HEK293 (cell line): ENCODE results near the gene NCEH1.

ENCODE experiments used
- CTCF ChIA-PET: fragments of 350-600 bp; formaldehyde crosslinking; extraction: SDS; loops from one replicate; lab custom pipeline; 2021; ENCODE audit warnings: antibody characterized with exemption; lab: Yijun Ruan, JAX
- POLR2A ChIA-PET: fragments of 300-600 bp; formaldehyde crosslinking; extraction: SDS; loops from one replicate; lab custom pipeline; 2020; ENCODE audit warnings: antibody characterized with exemption, inconsistent platforms; lab: Yijun Ruan, JAX
- H3K27ac ChIP-seq: fragments of 200-500 bp; sonication (Bioruptor generic); 2 replicates; pipeline ENCODE4 v1.5.1; 2014; ENCODE audit warnings: low read depth, low read length, control low read depth, inconsistent platforms; ENCODE audit errors: extremely low read depth
- H3K36me3 ChIP-seq, 2 experiments: fragments of 200-500 bp in 1 of 2; sonication (Bioruptor generic) in 1 of 2; 1 replicate in 1 of 2; 2 replicates in 1 of 2; pipeline ENCODE4 v1.5.1; 2014 to 2017; ENCODE audit warnings: inconsistent platforms in 2 of 2, low read length in 2 of 2; ENCODE audit not compliant: control insufficient read depth in 2 of 2, insufficient read depth in 1 of 2
- H3K4me1 ChIP-seq: fragments of 200-500 bp; sonication (Bioruptor generic); 2 replicates; pipeline ENCODE4 v1.5.1; 2014; ENCODE audit warnings: mild to moderate bottlenecking, low read length, inconsistent platforms; ENCODE audit not compliant: control insufficient read depth, insufficient read depth
- H3K4me3 ChIP-seq: 2 replicates; pipeline ENCODE4 v1.5.1; 2011; ENCODE audit warnings: low read depth, mild to moderate bottlenecking, control low read depth, low read length, moderate library complexity
- H3K9me3 ChIP-seq: fragments of 200-500 bp; sonication (Bioruptor generic); 2 replicates; pipeline ENCODE4 v1.5.1; 2014; ENCODE audit warnings: low read depth, low read length, inconsistent platforms; ENCODE audit not compliant: control insufficient read depth, insufficient read depth
- GLIS2 ChIP-seq: fragments of 450-650 bp; formaldehyde crosslinking; IDR thresholded peaks from 2 replicates; pipeline ENCODE4 v1.5.1; 2016; ENCODE audit warnings: missing biosample characterization, missing genetic modification characterization
- HOXA7 ChIP-seq: sonication (generic); formaldehyde crosslinking; IDR thresholded peaks from 2 replicates; pipeline ENCODE4 v1.8.1; 2022; ENCODE audit warnings: missing genetic modification reagents, borderline replicate concordance
- INSM2 ChIP-seq: fragments of 450-650 bp; formaldehyde crosslinking; IDR thresholded peaks from 2 replicates; pipeline ENCODE4 v1.5.1; 2016; ENCODE audit warnings: missing biosample characterization, missing genetic modification characterization
- KLF7 ChIP-seq: fragments of 450-650 bp; formaldehyde crosslinking; IDR thresholded peaks from 2 replicates; pipeline ENCODE4 v1.5.1; 2016; ENCODE audit warnings: missing biosample characterization, missing genetic modification characterization, borderline replicate concordance
- MEIS1 ChIP-seq: sonication (generic); formaldehyde crosslinking; IDR thresholded peaks from 2 replicates; pipeline ENCODE4 v1.8.1; 2022; ENCODE audit warnings: missing genetic modification reagents, mild to moderate bottlenecking, borderline replicate concordance
- MYNN ChIP-seq: fragments of 450-650 bp; formaldehyde crosslinking; IDR thresholded peaks from 2 replicates; pipeline ENCODE4 v1.5.1; 2016; ENCODE audit warnings: missing biosample characterization, missing genetic modification characterization, borderline replicate concordance
- SP3 ChIP-seq: fragments of 450-650 bp; formaldehyde crosslinking; IDR thresholded peaks from 2 replicates; pipeline ENCODE4 v1.5.1; 2016; ENCODE audit warnings: missing biosample characterization, missing genetic modification characterization
- TSHZ1 ChIP-seq: fragments of 450-650 bp; formaldehyde crosslinking; IDR thresholded peaks from 2 replicates; pipeline ENCODE4 v1.5.1; 2016; ENCODE audit warnings: missing biosample characterization, missing genetic modification characterization, borderline replicate concordance
- ZBTB44 ChIP-seq: fragments of 450-650 bp; IDR thresholded peaks from 2 replicates; pipeline ENCODE4 v1.5.1; 2018; ENCODE audit warnings: missing biosample characterization, mild to moderate bottlenecking, missing genetic modification characterization
- ZBTB48 ChIP-seq: fragments of 450-650 bp; formaldehyde crosslinking; IDR thresholded peaks from 2 replicates; pipeline ENCODE4 v1.5.1; 2016; ENCODE audit warnings: missing biosample characterization, missing genetic modification characterization
- ZEB2 ChIP-seq: fragments of 450-650 bp; formaldehyde crosslinking; IDR thresholded peaks from 2 replicates; pipeline ENCODE4 v1.5.1; 2016; ENCODE audit warnings: missing biosample characterization, missing genetic modification characterization
- ZNF10 ChIP-seq: fragments of 450-650 bp; formaldehyde crosslinking; IDR thresholded peaks from 2 replicates; pipeline ENCODE4 v1.5.1; 2017; ENCODE audit warnings: missing biosample characterization, missing genetic modification characterization
- ZNF155 ChIP-seq: fragments of 450-650 bp; formaldehyde crosslinking; IDR thresholded peaks from 2 replicates; pipeline ENCODE4 v1.5.1; 2016; ENCODE audit warnings: missing biosample characterization, missing genetic modification characterization
- ZNF18 ChIP-seq: fragments of 450-650 bp; formaldehyde crosslinking; IDR thresholded peaks from 2 replicates; pipeline ENCODE4 v1.5.1; 2016; ENCODE audit warnings: missing biosample characterization, missing genetic modification characterization
- ZNF416 ChIP-seq: fragments of 450-650 bp; formaldehyde crosslinking; IDR thresholded peaks from 2 replicates; pipeline ENCODE4 v1.5.1; 2016; ENCODE audit warnings: missing biosample characterization, missing genetic modification characterization
- ZNF426 ChIP-seq: fragments of 450-650 bp; formaldehyde crosslinking; IDR thresholded peaks from 2 replicates; pipeline ENCODE4 v1.5.1; 2017; ENCODE audit warnings: missing biosample characterization, missing genetic modification characterization, mild to moderate bottlenecking, inconsistent platforms, moderate library complexity
- ZNF514 ChIP-seq: fragments of 450-650 bp; formaldehyde crosslinking; IDR thresholded peaks from 2 replicates; pipeline ENCODE4 v1.5.1; 2016; ENCODE audit warnings: missing biosample characterization, missing genetic modification characterization
- ZNF544 ChIP-seq: fragments of 450-650 bp; formaldehyde crosslinking; IDR thresholded peaks from 2 replicates; pipeline ENCODE4 v1.5.0; 2017; ENCODE audit warnings: missing biosample characterization, missing genetic modification characterization
- ZNF548 ChIP-seq: fragments of 450-650 bp; formaldehyde crosslinking; IDR thresholded peaks from 2 replicates; pipeline ENCODE4 v1.5.1; 2016; ENCODE audit warnings: missing biosample characterization, missing genetic modification characterization
- ZNF561 ChIP-seq: fragments of 450-650 bp; IDR thresholded peaks from 2 replicates; pipeline ENCODE4 v1.5.1; 2018; ENCODE audit warnings: missing biosample characterization, missing genetic modification characterization, borderline replicate concordance
- ZNF571 ChIP-seq: fragments of 450-650 bp; formaldehyde crosslinking; IDR thresholded peaks from 2 replicates; pipeline ENCODE4 v1.5.0; 2017; ENCODE audit warnings: missing biosample characterization, missing genetic modification characterization
- ZNF585B ChIP-seq: fragments of 450-650 bp; formaldehyde crosslinking; IDR thresholded peaks from 2 replicates; pipeline ENCODE4 v1.5.1; 2016; ENCODE audit warnings: missing biosample characterization, missing genetic modification characterization
- ZNF596 ChIP-seq: fragments of 450-650 bp; IDR thresholded peaks from 2 replicates; pipeline ENCODE4 v1.5.0; 2018; ENCODE audit warnings: missing biosample characterization, mild to moderate bottlenecking, missing genetic modification characterization, moderate library complexity
- ZNF629 ChIP-seq: fragments of 450-650 bp; formaldehyde crosslinking; IDR thresholded peaks from 2 replicates; pipeline ENCODE4 v1.5.1; 2017; ENCODE audit warnings: missing biosample characterization, missing genetic modification characterization
- ZNF654 ChIP-seq: fragments of 450-650 bp; formaldehyde crosslinking; IDR thresholded peaks from 2 replicates; pipeline ENCODE4 v1.5.1; 2016; ENCODE audit warnings: low read depth, missing biosample characterization, missing genetic modification characterization
- ZNF677 ChIP-seq: fragments of 450-650 bp; IDR thresholded peaks from 2 replicates; pipeline ENCODE4 v1.5.0; 2018; ENCODE audit warnings: missing biosample characterization, mild to moderate bottlenecking, missing genetic modification characterization, moderate library complexity
- ZNF768 ChIP-seq: fragments of 450-650 bp; formaldehyde crosslinking; IDR thresholded peaks from 2 replicates; pipeline ENCODE4 v1.5.1; 2018; ENCODE audit warnings: missing biosample characterization, mild to moderate bottlenecking, missing genetic modification characterization
- ZNF785 ChIP-seq: fragments of 450-650 bp; formaldehyde crosslinking; IDR thresholded peaks from 2 replicates; pipeline ENCODE4 v1.5.1; 2016; ENCODE audit warnings: missing biosample characterization, missing genetic modification characterization
- ZNF830 ChIP-seq: fragments of 450-650 bp; IDR thresholded peaks from 2 replicates; pipeline ENCODE4 v1.5.0; 2018; ENCODE audit warnings: missing biosample characterization, missing genetic modification characterization, low read depth, mild to moderate bottlenecking, moderate library complexity

Gene NCEH1

GRCh38 chr3:172699031-172699430, 11.8 kb downstream of the NCEH1 start:
- H3K9me3 ChIP-seq, result no peaks in the 10 kb centered on the region
- no peak overlapping the region for H3K27ac ChIP-seq
- CTCF ChIA-PET, result no interaction called here
- no peaks in the 10 kb centered on the region for H3K36me3 ChIP-seq
- POLR2A ChIA-PET, result no interaction called here
- TF ChIP-seq ZEB2 (tag by site-specific recombination) (no peak), ZNF426 (tag by site-specific recombination) (no peak), ZBTB44 (tag by site-specific recombination) (no peak), TSHZ1 (tag by site-specific recombination) (no peak), ZNF514 (tag by site-specific recombination) (no peak), ZNF548 (tag by site-specific recombination) (no peak), ZNF830 (tag by site-specific recombination) (no peak), ZBTB48 (tag by site-specific recombination) (no peak), ZNF654 (tag by site-specific recombination) (no peak), ZNF416 (tag by site-specific recombination) (no peak), ZNF629 (tag by site-specific recombination) (no peak), KLF7 (tag by site-specific recombination) (no peak), GLIS2 (no peak), INSM2 (tag by site-specific recombination) (no peak), ZNF155 (no peak), ZNF571 (no peak), HOXA7 (CRISPR knock-in tag) (no peak), ZNF561 (tag by site-specific recombination) (no peak), ZNF544 (tag by site-specific recombination) (no peak), ZNF768 (tag by site-specific recombination) (no peak)
- H3K4me1 ChIP-seq, result no peaks in the 10 kb centered on the region
- H3K4me3 ChIP-seq, result no peak overlapping the region

GRCh38 chr3:172698631-172699030, 12.2 kb downstream of the NCEH1 start:
- no peak overlapping the region for H3K27ac ChIP-seq
- TF ChIP-seq ZNF677 (tag by site-specific recombination) (no peak), ZNF585B (tag by site-specific recombination) (no peak), SP3 (tag by site-specific recombination) (no peak), ZNF785 (tag by site-specific recombination) (no peak), ZNF629 (tag by site-specific recombination) (no peak), ZNF596 (no peak), ZNF18 (tag by site-specific recombination) (no peak), ZNF426 (tag by site-specific recombination) (no peak), ZNF10 (tag by site-specific recombination) (no peak), MYNN (tag by site-specific recombination) (no peak), MEIS1 (CRISPR knock-in tag) (no peak)
- POLR2A ChIA-PET, result no interaction called here
- H3K9me3 ChIP-seq, result no peaks in the 10 kb centered on the region
- no peaks in the 10 kb centered on the region for H3K4me1 ChIP-seq
- CTCF ChIA-PET, result interaction anchor here (3.2 kb wide), 1 partner anchor 25 kb away, joined by 16 read pairs; no protein-coding TSS in a partner anchor
- no peak overlapping the region for H3K4me3 ChIP-seq
- no peaks in the 10 kb centered on the region for H3K36me3 ChIP-seq
